ENCODE results near the gene GASK1A.

Gene GASK1A

GRCh38 chr3:43014956-43015355, 35.8 kb downstream of the GASK1A start:
- FAIRE-seq, result no peak

GRCh38 chr3:43015572-43015971, 36.5 kb downstream of the GASK1A start:
- FAIRE-seq, result no peak

- no peak for FAIRE-seq
Measured at GRCh38 chr3:43015991-43016865, 37.1 kb downstream of the GASK1A start.

- no peak for FAIRE-seq
Measured at GRCh38 chr3:43017004-43017403, 37.9 kb downstream of the GASK1A start.

GRCh38 chr3:43017593-43018195, 38.6 kb downstream of the GASK1A start:
- FAIRE-seq, result no peak

GRCh38 chr3:43018246-43018645, 39.1 kb downstream of the GASK1A start:
- FAIRE-seq, result no peak

- no peak for FAIRE-seq
Measured at GRCh38 chr3:43019006-43019809, 40.1 kb downstream of the GASK1A start.

GRCh38 chr3:43019826-43020225, 40.7 kb downstream of the GASK1A start:
- FAIRE-seq, result no peak

GRCh38 chr3:43021186-43021585, 42.1 kb downstream of the GASK1A start:
- FAIRE-seq, result no peak

GRCh38 chr3:43022121-43022520, 43.0 kb downstream of the GASK1A start:
- FAIRE-seq, result no peak

- no peak for FAIRE-seq
Measured at GRCh38 chr3:43023066-43023465, 44.0 kb downstream of the GASK1A start.

GRCh38 chr3:43023746-43024145, 44.6 kb downstream of the GASK1A start:
- FAIRE-seq, result no peak

- no peak for FAIRE-seq
Measured at GRCh38 chr3:43024181-43024885, 45.2 kb downstream of the GASK1A start.

- FAIRE-seq, result no peak
Measured at GRCh38 chr3:43025423-43025822, 46.3 kb downstream of the GASK1A start.

GRCh38 chr3:43028001-43028400, 48.9 kb downstream of the GASK1A start:
- FAIRE-seq, result no peak

- FAIRE-seq, result no peak
Measured at GRCh38 chr3:43028678-43029490, 49.8 kb downstream of the GASK1A start.

- FAIRE-seq, result no peak
Measured at GRCh38 chr3:43030162-43030935, 51.2 kb downstream of the GASK1A start.

- no peak for FAIRE-seq
Measured at GRCh38 chr3:43031485-43031884, 52.4 kb downstream of the GASK1A start.

GRCh38 chr3:43031889-43032545, 52.9 kb downstream of the GASK1A start:
- FAIRE-seq, result no peak

All from endometrium (tissue), 2 donors.